Measurements from ENCODE around the gene EPHA7.

EPHA7 gene

DNA sequence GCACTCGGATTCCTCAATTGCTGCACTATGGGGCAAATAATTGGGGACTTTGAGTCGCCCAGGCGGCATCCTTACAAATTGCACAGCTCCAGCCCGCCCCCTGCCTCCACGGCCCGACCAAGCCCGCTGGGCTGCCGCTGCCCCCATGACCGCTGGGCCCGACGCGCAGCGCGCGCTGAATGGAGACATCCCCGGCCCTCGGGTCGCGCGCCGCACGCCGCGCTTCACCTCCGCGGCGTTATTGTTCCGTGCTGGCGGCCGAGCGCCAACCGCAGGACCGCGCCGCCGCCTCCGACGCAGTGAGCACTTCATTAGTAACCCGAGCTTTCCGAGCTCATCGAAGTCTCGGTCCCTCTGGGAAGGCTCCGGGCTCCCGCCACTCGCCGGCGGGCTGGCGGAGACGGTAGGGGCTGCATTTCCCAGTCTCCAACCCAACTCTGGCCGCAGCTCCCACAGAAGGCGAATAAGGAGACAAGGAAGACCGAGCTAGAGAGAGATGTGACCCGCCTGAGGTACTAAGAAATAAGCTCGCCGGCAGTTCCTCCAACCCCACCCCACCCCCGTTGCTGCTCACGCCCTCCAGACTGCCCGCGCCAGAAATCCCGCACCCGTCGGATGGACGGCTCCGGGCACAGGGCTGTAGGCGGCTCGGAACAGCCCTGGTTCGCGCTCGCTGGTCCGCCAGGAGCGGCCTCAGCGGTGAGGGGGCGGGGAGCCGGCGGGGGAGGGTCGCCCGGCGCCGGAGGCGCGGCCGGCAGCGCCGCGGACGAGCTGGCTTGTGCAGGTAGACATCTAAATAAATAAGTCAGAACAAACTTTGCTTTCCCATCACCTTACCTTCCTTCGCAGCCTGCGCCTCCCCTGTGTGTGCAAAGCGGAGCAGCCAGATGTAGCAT lies 703 bp downstream of the EPHA7 start:
- Histone ChIP-seq H3K79me2 (ENCODE audit: control insufficient read depth, insufficient read depth, low read length, unreplicated experiment) (no peaks in the 10 kb centered on the region), H3K4me1 (ENCODE audit: control insufficient read depth, insufficient read depth, low read length, unreplicated experiment) (no peaks in the 10 kb centered on the region), H3K4me3 (ENCODE audit: low read depth, low read length) (peak overlapping the region; percentile 81), H2AFZ (ENCODE audit: low read length, unreplicated experiment) (peak overlapping the region; percentile 77), H3K27me3 (ENCODE audit: insufficient read depth, low read length) (peaks cover 86% of the 10 kb centered on the region), H3K36me3 (ENCODE audit: insufficient read depth, low read length) (no peaks in the 10 kb centered on the region), H3K27ac (ENCODE audit: low read depth, low read length) (no peak overlapping the region)

DNA sequence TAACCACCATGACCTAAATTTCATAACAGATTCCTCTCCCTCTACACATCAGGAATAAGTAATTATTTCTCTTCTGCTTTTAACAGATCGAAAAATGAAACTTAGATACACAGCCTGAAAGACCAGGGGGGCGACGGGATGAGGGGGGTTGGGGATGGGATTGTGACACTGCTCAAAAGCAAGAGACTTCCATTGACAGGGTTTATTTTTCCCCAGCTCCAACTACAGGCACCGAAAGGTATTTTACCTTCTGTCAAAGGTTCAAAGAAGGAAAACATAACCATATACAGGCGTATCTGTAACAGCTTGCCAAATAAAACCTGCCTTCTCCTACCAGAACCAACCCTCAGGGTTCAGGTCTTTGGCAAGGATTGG lies 1.3 kb downstream of the EPHA7 start:
- no peaks in the 10 kb centered on the region for H3K4me1 ChIP-seq (ENCODE audit: control insufficient read depth, insufficient read depth, low read length, unreplicated experiment)
- no peak overlapping the region for H2AFZ ChIP-seq (ENCODE audit: low read length, unreplicated experiment)
- peak overlapping the region; percentile 81 for H3K4me3 ChIP-seq (ENCODE audit: low read depth, low read length)
- H3K36me3 ChIP-seq (ENCODE audit: insufficient read depth, low read length) = no peaks in the 10 kb centered on the region
- peaks cover 92% of the 10 kb centered on the region for H3K27me3 ChIP-seq (ENCODE audit: insufficient read depth, low read length)
- no peak overlapping the region for H3K27ac ChIP-seq (ENCODE audit: low read depth, low read length)
- no peaks in the 10 kb centered on the region for H3K79me2 ChIP-seq (ENCODE audit: control insufficient read depth, insufficient read depth, low read length, unreplicated experiment)

DNA sequence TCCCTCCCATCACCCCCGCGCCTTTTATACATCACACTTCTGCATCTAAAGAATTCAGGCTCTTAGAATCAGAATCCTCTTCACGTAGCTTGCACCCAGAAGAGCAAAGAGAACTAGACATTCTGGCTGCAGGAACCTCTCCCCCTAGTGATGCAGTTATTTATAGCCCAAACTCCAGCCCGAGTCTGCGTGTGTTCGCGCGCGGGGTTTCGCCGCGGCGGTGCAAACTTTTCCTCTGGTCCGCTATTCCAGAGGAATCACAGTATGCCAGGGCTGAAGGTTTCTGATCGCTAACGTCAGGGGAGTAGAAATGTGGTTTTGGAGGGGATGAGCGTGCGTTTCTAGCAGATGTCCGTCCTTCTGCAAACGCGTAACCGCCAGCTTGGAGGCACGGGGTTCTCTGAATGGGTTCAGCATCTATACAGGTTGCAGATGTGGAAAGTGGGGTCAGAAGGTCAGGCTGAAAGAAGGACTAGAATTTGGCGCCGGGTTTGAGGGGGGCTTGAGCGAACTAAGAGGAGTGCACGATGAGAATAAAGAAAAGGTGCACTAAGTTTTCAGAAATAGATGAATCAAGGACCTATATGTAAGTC lies 1.8 kb downstream of the EPHA7 start:
- peaks cover 87% of the 10 kb centered on the region for H3K27me3 ChIP-seq (ENCODE audit: insufficient read depth, low read length)
- no peaks in the 10 kb centered on the region for H3K36me3 ChIP-seq (ENCODE audit: insufficient read depth, low read length)
- no peaks in the 10 kb centered on the region for H3K79me2 ChIP-seq (ENCODE audit: control insufficient read depth, insufficient read depth, low read length, unreplicated experiment)
- peak overlapping the region; percentile 81 for H3K4me3 ChIP-seq (ENCODE audit: low read depth, low read length)
- H2AFZ ChIP-seq (ENCODE audit: low read length, unreplicated experiment) = peak overlapping the region; percentile 40
- no peak overlapping the region for H3K27ac ChIP-seq (ENCODE audit: low read depth, low read length)
- no peaks in the 10 kb centered on the region for H3K4me1 ChIP-seq (ENCODE audit: control insufficient read depth, insufficient read depth, low read length, unreplicated experiment)

DNA sequence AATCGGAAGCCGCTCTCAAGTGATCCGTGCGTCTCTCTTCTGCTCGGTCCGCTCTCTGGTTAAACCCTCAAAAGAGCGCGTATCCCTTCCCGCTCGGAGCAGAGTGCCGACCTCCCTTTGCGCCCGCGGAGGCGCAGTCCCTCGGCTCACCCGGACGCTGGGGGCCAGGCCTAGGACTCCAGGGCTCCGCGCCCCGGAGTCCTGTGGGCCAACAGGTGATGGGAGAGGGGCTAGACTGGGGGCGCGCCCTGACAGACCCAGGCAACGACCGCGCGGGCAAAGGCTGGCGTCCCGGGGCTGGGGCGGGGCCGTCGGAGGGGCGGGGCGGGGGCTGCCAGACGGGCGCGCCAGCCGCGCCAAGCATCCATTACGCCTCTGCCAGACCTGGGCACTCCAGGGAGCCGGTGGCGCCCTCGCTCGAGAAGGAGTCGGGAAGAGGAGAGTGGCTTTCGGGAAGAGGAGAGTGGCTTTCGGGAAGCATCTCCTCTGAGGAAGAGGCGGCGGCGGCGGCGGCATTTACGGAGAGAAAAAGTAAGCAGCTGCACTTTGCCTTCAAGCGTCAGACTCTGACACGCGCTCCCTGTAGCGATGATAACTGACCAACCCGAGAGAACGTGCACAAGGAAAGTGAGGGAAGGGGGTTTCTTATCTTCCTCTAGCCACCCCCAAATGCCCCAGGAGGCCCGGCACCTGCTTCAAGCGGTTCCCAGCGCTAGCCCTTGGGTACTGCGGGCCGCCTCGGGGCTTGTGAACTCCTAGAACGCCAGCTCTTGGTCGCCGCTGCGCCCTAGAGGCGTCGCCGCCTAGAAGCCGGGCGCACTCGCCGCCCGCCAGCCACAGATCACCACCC lies 2.6 kb downstream of the EPHA7 start:
- Histone ChIP-seq H3K4me3 (ENCODE audit: low read depth, low read length) (peak overlapping the region; percentile 81), H3K27me3 (ENCODE audit: insufficient read depth, low read length) (peaks cover 81% of the 10 kb centered on the region), H3K4me1 (ENCODE audit: control insufficient read depth, insufficient read depth, low read length, unreplicated experiment) (no peaks in the 10 kb centered on the region), H3K36me3 (ENCODE audit: insufficient read depth, low read length) (no peaks in the 10 kb centered on the region), H3K79me2 (ENCODE audit: control insufficient read depth, insufficient read depth, low read length, unreplicated experiment) (no peaks in the 10 kb centered on the region), H2AFZ (ENCODE audit: low read length, unreplicated experiment) (peak overlapping the region; percentile 48), H3K27ac (ENCODE audit: low read depth, low read length) (no peak overlapping the region)

DNA sequence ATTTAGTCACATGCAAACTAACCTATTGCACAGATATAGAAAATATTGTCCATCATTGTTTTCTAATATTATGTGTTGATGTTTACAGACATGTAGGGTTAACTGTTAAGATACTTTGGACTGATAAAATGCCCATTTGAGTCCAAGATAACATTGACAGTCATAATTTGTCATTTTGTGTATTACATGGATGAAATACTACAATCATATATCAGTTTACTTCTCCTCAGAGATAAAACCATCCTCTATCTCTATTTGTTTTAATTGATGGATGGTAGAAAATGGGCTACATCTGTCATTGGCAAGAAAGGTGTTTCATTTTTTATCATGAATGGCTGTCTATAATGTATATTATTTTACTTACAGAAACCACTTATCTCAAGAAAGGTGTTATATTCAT lies 6.2 kb downstream of the EPHA7 start:
- H2AFZ ChIP-seq (ENCODE audit: low read length, unreplicated experiment) = no peak overlapping the region
- H3K36me3 ChIP-seq (ENCODE audit: insufficient read depth, low read length) = no peaks in the 10 kb centered on the region
- H3K27me3 ChIP-seq (ENCODE audit: insufficient read depth, low read length) = peaks cover 48% of the 10 kb centered on the region

DNA sequence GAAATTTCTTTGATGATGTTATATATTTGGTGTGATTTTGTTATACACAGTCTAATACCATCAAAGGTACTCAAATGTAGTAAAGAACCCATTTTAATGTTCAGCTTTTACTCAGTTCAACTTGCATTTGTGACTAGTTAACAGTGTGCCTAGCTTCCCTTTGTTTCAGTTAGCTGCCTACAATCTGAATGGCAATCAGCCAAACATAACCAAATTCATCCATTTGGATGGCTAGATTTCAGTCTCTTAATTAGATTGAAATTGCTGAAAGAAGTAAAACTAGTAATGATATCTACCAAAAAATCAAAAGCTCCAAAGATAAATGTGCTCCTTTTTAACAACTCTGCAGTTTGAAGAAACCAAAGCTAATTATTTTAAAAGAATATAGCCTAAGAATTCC lies 6.9 kb downstream of the EPHA7 start:
- Histone ChIP-seq H3K36me3 (ENCODE audit: insufficient read depth, low read length) (no peaks in the 10 kb centered on the region), H2AFZ (ENCODE audit: low read length, unreplicated experiment) (no peak overlapping the region), H3K79me2 (ENCODE audit: control insufficient read depth, insufficient read depth, low read length, unreplicated experiment) (no peaks in the 10 kb centered on the region), H3K27me3 (ENCODE audit: insufficient read depth, low read length) (peaks cover 43% of the 10 kb centered on the region), H3K27ac (ENCODE audit: low read depth, low read length) (no peak overlapping the region), H3K4me1 (ENCODE audit: control insufficient read depth, insufficient read depth, low read length, unreplicated experiment) (no peaks in the 10 kb centered on the region), H3K4me3 (ENCODE audit: low read depth, low read length) (no peak overlapping the region)

More for the DNA sequence above, 6.2 kb downstream of the EPHA7 start:
- Histone ChIP-seq H3K79me2 (ENCODE audit: control insufficient read depth, insufficient read depth, low read length, unreplicated experiment) (no peaks in the 10 kb centered on the region), H3K4me3 (ENCODE audit: low read depth, low read length) (no peak overlapping the region), H3K4me1 (ENCODE audit: control insufficient read depth, insufficient read depth, low read length, unreplicated experiment) (no peaks in the 10 kb centered on the region), H3K27ac (ENCODE audit: low read depth, low read length) (no peak overlapping the region)

DNA sequence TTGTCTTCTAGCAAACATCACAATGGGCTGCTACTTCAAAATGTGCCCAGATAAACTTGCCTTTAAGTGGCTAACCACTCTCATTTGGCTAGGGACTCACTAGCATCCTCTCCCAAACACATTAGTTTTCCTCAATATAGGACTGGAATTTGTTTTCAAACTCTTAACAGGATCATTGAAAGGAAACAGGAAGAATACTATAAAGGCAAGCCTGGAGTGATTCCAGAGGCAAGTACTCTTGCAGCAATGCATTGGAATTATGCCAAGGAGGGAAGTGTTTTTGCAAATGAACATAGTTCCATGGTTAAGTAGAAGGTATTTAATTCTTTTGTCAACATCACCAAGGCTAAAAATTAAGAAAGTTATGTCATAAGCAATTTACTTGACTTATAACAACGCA lies 12.2 kb downstream of the EPHA7 start:
- no peaks in the 10 kb centered on the region for H3K79me2 ChIP-seq (ENCODE audit: control insufficient read depth, insufficient read depth, low read length, unreplicated experiment)
- peaks cover 5% of the 10 kb centered on the region for H3K27me3 ChIP-seq (ENCODE audit: insufficient read depth, low read length)
- no peak overlapping the region for H3K4me3 ChIP-seq (ENCODE audit: low read depth, low read length)
- no peak overlapping the region for H3K27ac ChIP-seq (ENCODE audit: low read depth, low read length)
- H3K36me3 ChIP-seq (ENCODE audit: insufficient read depth, low read length) = no peaks in the 10 kb centered on the region
- no peak overlapping the region for H2AFZ ChIP-seq (ENCODE audit: low read length, unreplicated experiment)
- H3K4me1 ChIP-seq (ENCODE audit: control insufficient read depth, insufficient read depth, low read length, unreplicated experiment) = peaks cover 4% of the 10 kb centered on the region

DNA sequence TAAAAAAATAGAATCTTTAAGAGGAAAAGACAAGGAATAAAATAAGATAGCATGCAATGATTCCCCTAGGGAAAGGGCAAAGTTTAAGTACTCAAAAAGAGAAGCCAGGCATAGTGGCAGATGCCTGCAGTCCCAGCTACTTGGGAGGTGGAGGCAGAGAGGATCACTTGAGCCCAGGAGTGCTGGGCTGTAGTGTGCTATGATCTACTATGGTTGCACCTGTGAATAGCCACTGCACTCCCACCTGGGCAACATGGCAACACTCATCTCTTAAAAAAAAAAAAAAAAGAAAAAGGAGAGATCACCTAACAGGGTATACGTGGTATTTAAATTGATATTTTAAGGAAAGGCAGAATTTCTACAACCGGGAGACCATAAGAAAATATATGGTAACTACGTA lies 16.0 kb downstream of the EPHA7 start:
- no peak overlapping the region for H3K27ac ChIP-seq (ENCODE audit: low read depth, low read length)
- H3K36me3 ChIP-seq (ENCODE audit: insufficient read depth, low read length) = no peaks in the 10 kb centered on the region

DNA sequence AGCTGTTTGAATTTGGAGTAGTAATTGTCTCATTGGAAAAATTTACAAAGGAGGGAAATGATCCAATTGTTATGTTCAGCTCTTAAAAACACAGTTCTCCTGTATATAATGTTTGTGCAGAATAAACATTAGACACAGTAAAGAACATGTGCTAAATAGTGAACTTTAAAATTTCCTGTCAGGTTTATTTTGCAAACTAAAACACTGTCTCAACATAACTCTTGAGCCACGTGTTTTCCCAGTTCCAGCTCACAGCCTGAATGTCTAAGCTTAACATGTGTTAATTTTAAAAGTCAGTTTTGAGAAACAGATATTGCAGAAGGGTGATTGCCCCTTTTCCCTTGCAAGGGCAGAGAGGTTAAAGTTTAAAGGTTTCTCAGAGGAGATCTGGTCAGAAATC lies 20.6 kb downstream of the EPHA7 start:
- H3K4me3 ChIP-seq (ENCODE audit: low read depth, low read length) = no peak overlapping the region
- H3K27ac ChIP-seq (ENCODE audit: low read depth, low read length) = no peak overlapping the region
- H3K27me3 ChIP-seq (ENCODE audit: insufficient read depth, low read length) = no peaks in the 10 kb centered on the region
- no peaks in the 10 kb centered on the region for H3K36me3 ChIP-seq (ENCODE audit: insufficient read depth, low read length)
- H3K4me1 ChIP-seq (ENCODE audit: control insufficient read depth, insufficient read depth, low read length, unreplicated experiment) = no peaks in the 10 kb centered on the region
- H3K79me2 ChIP-seq (ENCODE audit: control insufficient read depth, insufficient read depth, low read length, unreplicated experiment) = no peaks in the 10 kb centered on the region
- H2AFZ ChIP-seq (ENCODE audit: low read length, unreplicated experiment) = no peak overlapping the region

More for the DNA sequence above, 16.0 kb downstream of the EPHA7 start:
- peaks cover 4% of the 10 kb centered on the region for H3K4me1 ChIP-seq (ENCODE audit: control insufficient read depth, insufficient read depth, low read length, unreplicated experiment)
- no peaks in the 10 kb centered on the region for H3K79me2 ChIP-seq (ENCODE audit: control insufficient read depth, insufficient read depth, low read length, unreplicated experiment)
- H2AFZ ChIP-seq (ENCODE audit: low read length, unreplicated experiment) = no peak overlapping the region
- H3K4me3 ChIP-seq (ENCODE audit: low read depth, low read length) = no peak overlapping the region
- H3K27me3 ChIP-seq (ENCODE audit: insufficient read depth, low read length) = peaks cover 4% of the 10 kb centered on the region

DNA sequence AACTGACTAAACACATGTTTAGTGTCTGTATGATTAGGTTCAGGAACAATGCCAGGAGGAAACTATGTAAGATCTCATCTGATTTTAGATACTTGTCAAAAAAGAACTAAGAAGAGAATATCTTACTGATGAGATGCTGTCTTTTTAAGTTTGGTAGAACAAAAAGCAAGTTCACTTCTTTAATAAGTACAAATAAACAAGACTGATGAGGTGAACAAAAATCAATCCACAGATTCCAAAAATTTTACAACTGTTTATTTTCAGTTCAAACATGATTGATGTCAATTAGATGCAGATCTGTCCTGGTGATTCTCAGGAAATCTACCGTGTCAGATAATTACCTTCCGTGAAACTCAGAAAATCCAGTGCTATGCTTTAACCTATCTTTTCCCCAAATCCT lies 24.9 kb downstream of the EPHA7 start:
- H2AFZ ChIP-seq (ENCODE audit: low read length, unreplicated experiment) = no peak overlapping the region
- no peak overlapping the region for H3K4me3 ChIP-seq (ENCODE audit: low read depth, low read length)
- H3K79me2 ChIP-seq (ENCODE audit: control insufficient read depth, insufficient read depth, low read length, unreplicated experiment) = no peaks in the 10 kb centered on the region
- no peaks in the 10 kb centered on the region for H3K4me1 ChIP-seq (ENCODE audit: control insufficient read depth, insufficient read depth, low read length, unreplicated experiment)
- H3K27me3 ChIP-seq (ENCODE audit: insufficient read depth, low read length) = no peaks in the 10 kb centered on the region
- no peak overlapping the region for H3K27ac ChIP-seq (ENCODE audit: low read depth, low read length)
- no peaks in the 10 kb centered on the region for H3K36me3 ChIP-seq (ENCODE audit: insufficient read depth, low read length)

All from ACC112 (cell line).